Brain microvascular endothelial cell (primary cell): ENCODE data around the gene KCNT1.

Experiments
- DNase-seq: peaks from one replicate; pipeline ENCODE4 v3.0.0-alpha.2; 2020
- H3K27ac ChIP-seq: fragments of 250-450 bp; sonication (Bioruptor Pico); 2 replicates; pipeline ENCODE4 v1.5.1; 2020; ENCODE audit warnings: mild to moderate bottlenecking, moderate library complexity
- H3K27me3 ChIP-seq: fragments of 250-450 bp; sonication (Bioruptor Pico); replicated peaks from 2 replicates; pipeline ENCODE4 v1.5.1; 2020; ENCODE audit warnings: mild to moderate bottlenecking
- H3K36me3 ChIP-seq: fragments of 250-450 bp; sonication (Bioruptor Pico); replicated peaks from 2 replicates; pipeline ENCODE4 v1.5.1; 2020; ENCODE audit warnings: mild to moderate bottlenecking
- H3K4me3 ChIP-seq: 2 replicates; pipeline ENCODE4 v1.5.1; 2011; ENCODE audit warnings: low read depth, mild to moderate bottlenecking, control low read depth, low read length, moderate library complexity
- CTCF ChIP-seq: IDR thresholded peaks from 2 replicates; pipeline ENCODE4 v1.5.1; 2011; ENCODE audit warnings: low read depth, mild to moderate bottlenecking, moderate library complexity, low read length, control low read depth, inconsistent platforms; ENCODE audit errors: missing control alignments
- in situ Hi-C: cut with HindIII; loops from 2 replicates; pipeline ENCODE4 v1.10.0; 2017; ENCODE audit warnings: low sequenced_read_pairs, low pct_ligation_motif_present

KCNT1 gene

GRCh38 chr9:135840107-135840506, 138.1 kb downstream of the KCNT1 start:
- no peak overlapping the region for H3K4me3 ChIP-seq
- no peak overlapping the region for H3K27ac ChIP-seq
- TF ChIP-seq CTCF = no peak
- in situ Hi-C loops = no loop called here
- H3K36me3 ChIP-seq = peaks cover 2% of the 10 kb centered on the region
- no peak for DNase-seq
- no peaks in the 10 kb centered on the region for H3K27me3 ChIP-seq

DNA sequence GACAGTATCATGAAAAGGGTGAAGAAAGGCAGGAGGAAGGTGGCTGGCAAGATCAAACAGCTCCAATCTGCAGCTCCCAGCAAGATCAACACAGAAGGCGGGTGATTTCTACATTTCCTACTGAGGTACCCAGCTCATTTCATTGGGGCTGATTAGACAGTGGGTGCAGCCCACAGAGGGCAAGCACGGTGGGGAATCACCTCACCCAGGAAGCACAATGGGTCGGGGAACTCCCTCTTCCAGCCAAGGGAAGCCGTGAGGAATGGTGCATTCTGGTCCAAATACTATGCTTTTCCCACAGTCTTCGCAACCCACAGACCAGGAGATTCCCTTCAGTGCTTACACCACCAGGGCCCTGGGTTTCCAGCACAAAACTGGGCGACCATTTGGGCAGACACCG, 138.6 kb downstream of the KCNT1 start:
- H3K36me3 ChIP-seq = peaks cover 2% of the 10 kb centered on the region
- in situ Hi-C loops = no loop called here
- no peak for TF ChIP-seq CTCF
- H3K27ac ChIP-seq = no peak overlapping the region
- H3K27me3 ChIP-seq = no peaks in the 10 kb centered on the region
- DNase-seq = no peak
- no peak overlapping the region for H3K4me3 ChIP-seq
